ENCODE measurements around the gene CNTNAP2. TPM values are rescaled to one million over a fixed set of nuclear protein-coding genes. Genes with fewer than 3 reads are reported as not detected.

Gene CNTNAP2
- total and polyA plus RNA-seq, 2 of the 4 experiments (the other 2 are of a cell fraction): not detected

DNA sequence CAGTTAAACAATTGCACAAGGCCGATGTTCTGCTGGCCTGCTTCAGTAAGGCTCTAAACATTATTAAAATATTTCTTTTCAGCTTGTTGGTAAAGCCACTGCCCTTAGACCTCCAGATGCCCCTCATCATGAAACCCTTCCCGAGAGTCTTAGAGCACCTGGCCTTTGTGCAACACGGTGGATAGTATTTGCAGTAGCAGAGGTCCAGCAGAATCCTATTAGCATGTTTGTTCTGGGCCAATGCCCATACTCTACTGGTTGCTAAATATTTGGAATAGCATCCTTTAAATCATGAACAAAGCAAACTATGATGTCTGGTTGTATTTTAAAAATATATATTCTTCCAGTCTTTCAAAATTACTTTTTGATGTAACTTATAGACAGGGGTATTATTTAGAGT, 584.6 kb downstream of the CNTNAP2 start:
- Histone ChIP-seq H2BK20ac (ENCODE audit: low read depth, low read length) (no peak overlapping the region), H3K14ac (replicated peaks; ENCODE audit: low read depth, low read length) (no peak overlapping the region), H3K36me3 (ENCODE audit: control insufficient read depth, insufficient read depth, low read length) (no peaks in the 10 kb centered on the region), H3K9ac (ENCODE audit: low read depth, low read length) (no peak overlapping the region), H3K4me3 (ENCODE audit: insufficient read depth, low read depth, low read length) (no peak overlapping the region), H3K4me1 (ENCODE audit: control insufficient read depth, insufficient read depth, low read length) (no peaks in the 10 kb centered on the region), H3K79me1 (ENCODE audit: low read depth in 1 of 2, low read length in 2 of 2) (no peaks in the 10 kb centered on the region), H2BK5ac (ENCODE audit: low read depth, low read length, poor library complexity, severe bottlenecking) (no peak overlapping the region), H3K9me1 (ENCODE audit: insufficient read depth, low read length) (no peaks in the 10 kb centered on the region), H3K27ac (ENCODE audit: insufficient read depth, low read length) (no peak overlapping the region), H3K9me3 (ENCODE audit: control insufficient read depth, insufficient read depth, low read length) (0 out of 2 replicates have a peak, but pooled peaks cover 1% of the 10 kb centered on the region), H3K27me3 (ENCODE audit: control insufficient read depth, insufficient read depth, low read length) (no peaks in the 10 kb centered on the region), H3K4me2 (ENCODE audit: low read depth, low read length) (no peak overlapping the region), H3K56ac (ENCODE audit: extremely low read depth, insufficient read depth, low read length) (no peak overlapping the region), H4K20me1 (ENCODE audit: insufficient read depth, low read length) (no peaks in the 10 kb centered on the region), H3K18ac (ENCODE audit: low read depth, low read length) (no peak overlapping the region), H2AK5ac (ENCODE audit: low read depth, low read length) (no peak overlapping the region), H2BK15ac (ENCODE audit: low read depth, low read length) (no peak overlapping the region), H2BK120ac (ENCODE audit: low read depth, low read length) (no peak overlapping the region), H2AK9ac (replicated peaks; ENCODE audit: low read depth, low read length, poor library complexity) (no peak overlapping the region), H2AFZ (replicated peaks; ENCODE audit: low read length, poor library complexity) (no peak overlapping the region), H3K4ac (ENCODE audit: low read depth, low read length) (no peak overlapping the region), H4K8ac (ENCODE audit: low read depth in 2 of 2, low read length in 2 of 2) (no peak overlapping the region), H4K5ac (ENCODE audit: low read depth, low read length) (no peak overlapping the region), H3K23ac (ENCODE audit: low read depth, low read length) (no peak overlapping the region), H4K91ac (ENCODE audit: insufficient read depth, low read depth, low read length) (no peak overlapping the region)
- intact Hi-C loops (cut with micrococcal nuclease): no loop called here
- POLR2A ChIA-PET (ENCODE audit: unreplicated experiment): no interaction called here
- CTCF ChIA-PET: no interaction called here
- dilution Hi-C loops (cut with HindIII; ENCODE audit: low sequenced_read_pairs, unreplicated experiment): no loop called here
- no peak for TF ChIP-seq RCOR1 (IDR thresholded peaks at IDR 0.05; ENCODE audit: insufficient replicate concordance, low read length)
- TF ChIP-seq MAZ (IDR thresholded peaks at IDR 0.05; ENCODE audit: borderline replicate concordance, low read depth, low read length): no peak
- TF ChIP-seq, protein P1, sequence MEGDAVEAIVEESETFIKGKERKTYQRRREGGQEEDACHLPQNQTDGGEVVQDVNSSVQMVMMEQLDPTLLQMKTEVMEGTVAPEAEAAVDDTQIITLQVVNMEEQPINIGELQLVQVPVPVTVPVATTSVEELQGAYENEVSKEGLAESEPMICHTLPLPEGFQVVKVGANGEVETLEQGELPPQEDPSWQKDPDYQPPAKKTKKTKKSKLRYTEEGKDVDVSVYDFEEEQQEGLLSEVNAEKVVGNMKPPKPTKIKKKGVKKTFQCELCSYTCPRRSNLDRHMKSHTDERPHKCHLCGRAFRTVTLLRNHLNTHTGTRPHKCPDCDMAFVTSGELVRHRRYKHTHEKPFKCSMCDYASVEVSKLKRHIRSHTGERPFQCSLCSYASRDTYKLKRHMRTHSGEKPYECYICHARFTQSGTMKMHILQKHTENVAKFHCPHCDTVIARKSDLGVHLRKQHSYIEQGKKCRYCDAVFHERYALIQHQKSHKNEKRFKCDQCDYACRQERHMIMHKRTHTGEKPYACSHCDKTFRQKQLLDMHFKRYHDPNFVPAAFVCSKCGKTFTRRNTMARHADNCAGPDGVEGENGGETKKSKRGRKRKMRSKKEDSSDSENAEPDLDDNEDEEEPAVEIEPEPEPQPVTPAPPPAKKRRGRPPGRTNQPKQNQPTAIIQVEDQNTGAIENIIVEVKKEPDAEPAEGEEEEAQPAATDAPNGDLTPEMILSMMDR (conservative IDR thresholded peaks at IDR 0.05; ENCODE audit: low read depth, low read length): no peak
- no peak for TF ChIP-seq FOS (IDR thresholded peaks at IDR 0.05; ENCODE audit: low read depth, low read length)
- TF ChIP-seq SMC3 (IDR thresholded peaks at IDR 0.05; ENCODE audit: low read depth, low read length): no peak
- TF ChIP-seq, protein P2, sequence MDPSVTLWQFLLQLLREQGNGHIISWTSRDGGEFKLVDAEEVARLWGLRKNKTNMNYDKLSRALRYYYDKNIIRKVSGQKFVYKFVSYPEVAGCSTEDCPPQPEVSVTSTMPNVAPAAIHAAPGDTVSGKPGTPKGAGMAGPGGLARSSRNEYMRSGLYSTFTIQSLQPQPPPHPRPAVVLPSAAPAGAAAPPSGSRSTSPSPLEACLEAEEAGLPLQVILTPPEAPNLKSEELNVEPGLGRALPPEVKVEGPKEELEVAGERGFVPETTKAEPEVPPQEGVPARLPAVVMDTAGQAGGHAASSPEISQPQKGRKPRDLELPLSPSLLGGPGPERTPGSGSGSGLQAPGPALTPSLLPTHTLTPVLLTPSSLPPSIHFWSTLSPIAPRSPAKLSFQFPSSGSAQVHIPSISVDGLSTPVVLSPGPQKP (IDR thresholded peaks at IDR 0.05; ENCODE audit: borderline replicate concordance, low read depth, low read length): no peak
- TF ChIP-seq NFE2L2 (IDR thresholded peaks at IDR 0.05; ENCODE audit: low read depth, low read length): no peak
- TF ChIP-seq CHD1 (IDR thresholded peaks at IDR 0.05; ENCODE audit: low read depth, low read length): no peak
- TF ChIP-seq RFX5 (IDR thresholded peaks at IDR 0.05; ENCODE audit: low read depth, low read length): no peak
- no peak for TF ChIP-seq MXI1 (IDR thresholded peaks at IDR 0.05; ENCODE audit: borderline replicate concordance, low read depth, low read length)
- TF ChIP-seq, protein P3, sequence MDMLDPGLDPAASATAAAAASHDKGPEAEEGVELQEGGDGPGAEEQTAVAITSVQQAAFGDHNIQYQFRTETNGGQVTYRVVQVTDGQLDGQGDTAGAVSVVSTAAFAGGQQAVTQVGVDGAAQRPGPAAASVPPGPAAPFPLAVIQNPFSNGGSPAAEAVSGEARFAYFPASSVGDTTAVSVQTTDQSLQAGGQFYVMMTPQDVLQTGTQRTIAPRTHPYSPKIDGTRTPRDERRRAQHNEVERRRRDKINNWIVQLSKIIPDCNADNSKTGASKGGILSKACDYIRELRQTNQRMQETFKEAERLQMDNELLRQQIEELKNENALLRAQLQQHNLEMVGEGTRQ (IDR thresholded peaks at IDR 0.05; ENCODE audit: low read depth, low read length): no peak
- TF ChIP-seq CEBPB (IDR thresholded peaks at IDR 0.05; ENCODE audit: low read depth, low read length): no peak
- no peak for TF ChIP-seq RAD21 (IDR thresholded peaks at IDR 0.05; ENCODE audit: low read length)
- TF ChIP-seq BHLHE40 (IDR thresholded peaks at IDR 0.05; ENCODE audit: low read depth, low read length): no peak
- no peak for TF ChIP-seq POLR2A (IDR thresholded peaks at IDR 0.05; ENCODE audit: low read depth, low read length)
- no peak for TF ChIP-seq MAFK (IDR thresholded peaks at IDR 0.05; ENCODE audit: low read depth, low read length)
- WGBS, 2 experiments (ENCODE audit: extremely low coverage in 2 of 2, insufficient read length in 1 of 2): no CpG with 5 or more reads among the region's 3 CpGs
- in situ Hi-C loops (cut with MboI; ENCODE audit: low sequenced_read_pairs): no loop called here
- no peak for ATAC-seq (ENCODE audit: low read depth)
- DNase-seq: no peak
- no TSS peak for BruUV-seq (replicated peaks)
